Neural progenitor cell (in vitro differentiated cells): ENCODE measurements around the gene TNRC18. TPM values are rescaled to one million over a fixed set of nuclear protein-coding genes. Genes with fewer than 3 reads are reported as not detected.

Experiments used
- DNase-seq: peaks from one replicate; pipeline ENCODE4 v3.0.0-alpha.2; 2016; ENCODE audit warnings: low spot score
- H2AFZ ChIP-seq: fragments of 200-600 bp; sonication (generic); replicated peaks from 2 replicates; pipeline ENCODE4 v1.6.1; 2016; ENCODE audit warnings: antibody characterized with exemption
- H3F3A ChIP-seq: fragments of 200-600 bp; sonication (generic); 2 replicates; pipeline ENCODE4 v1.6.1; 2016; ENCODE audit warnings: antibody characterized with exemption, low read depth
- H3K27ac ChIP-seq: fragments of 200-600 bp; sonication (generic); 2 replicates; pipeline ENCODE4 v1.5.1; 2016; ENCODE audit warnings: mild to moderate bottlenecking
- H3K27me3 ChIP-seq: fragments of 200-600 bp; sonication (generic); 2 replicates; pipeline ENCODE4 v1.6.1; 2016; ENCODE audit warnings: mild to moderate bottlenecking, moderate library complexity
- H3K36me3 ChIP-seq: fragments of 200-600 bp; sonication (generic); 2 replicates; pipeline ENCODE4 v1.5.1; 2016
- H3K4me1 ChIP-seq: fragments of 200-600 bp; sonication (generic); 2 replicates; pipeline ENCODE4 v1.6.1; 2016; ENCODE audit warnings: mixed run types
- H3K4me2 ChIP-seq: fragments of 200-600 bp; sonication (generic); 2 replicates; pipeline ENCODE4 v1.6.1; 2016
- H3K4me3 ChIP-seq: fragments of 200-600 bp; sonication (generic); 2 replicates; pipeline ENCODE4 v1.5.1; 2016
- H3K79me2 ChIP-seq: fragments of 200-600 bp; sonication (generic); 2 replicates; pipeline ENCODE4 v1.6.1; 2016; ENCODE audit warnings: low read depth
- H3K9ac ChIP-seq: fragments of 200-600 bp; sonication (generic); 2 replicates; pipeline ENCODE4 v1.6.1; 2016
- H3K9me3 ChIP-seq: fragments of 200-600 bp; sonication (generic); 2 replicates; pipeline ENCODE4 v1.5.1; 2016; ENCODE audit warnings: low read depth
- H4K20me1 ChIP-seq: fragments of 200-600 bp; sonication (generic); 2 replicates; pipeline ENCODE4 v1.6.1; 2016; ENCODE audit warnings: low read depth
- H3K27ac Mint-ChIP-seq: 3 replicates; pipeline ENCODE4 v1.8.0; 2021; ENCODE audit warnings: mixed read lengths
- H3K27me3 Mint-ChIP-seq: 2 replicates; pipeline ENCODE4 v1.8.0; 2022; ENCODE audit warnings: low read depth, mild to moderate bottlenecking, inconsistent platforms, moderate library complexity, mixed read lengths; ENCODE audit not compliant: insufficient read depth
- H3K36me3 Mint-ChIP-seq: 3 replicates; pipeline ENCODE4 v1.8.0; 2021; ENCODE audit warnings: mixed read lengths
- H3K4me1 Mint-ChIP-seq: 3 replicates; pipeline ENCODE4 v1.8.0; 2021; ENCODE audit warnings: mixed read lengths
- H3K4me3 Mint-ChIP-seq: 3 replicates; pipeline ENCODE4 v1.8.0; 2021; ENCODE audit warnings: mild to moderate bottlenecking, moderate library complexity, mixed read lengths
- H3K9me3 Mint-ChIP-seq: 3 replicates; pipeline ENCODE4 v1.8.0; 2020; ENCODE audit warnings: mixed read lengths
- CTCF ChIP-seq: fragments of 200-600 bp; sonication (generic); IDR thresholded peaks from 2 replicates; pipeline ENCODE4 v1.5.1; 2017; ENCODE audit warnings: antibody characterized with exemption, mild to moderate bottlenecking
- EZH2 ChIP-seq: fragments of 200-600 bp; sonication (generic); IDR thresholded peaks from 2 replicates; pipeline ENCODE4 v1.6.1; 2017; ENCODE audit warnings: antibody characterized with exemption, mild to moderate bottlenecking, moderate library complexity
- EZH2phosphoT487 ChIP-seq: fragments of 200-600 bp; sonication (generic); IDR thresholded peaks from 2 replicates; pipeline ENCODE4 v1.6.1; 2017; ENCODE audit warnings: antibody characterized with exemption
- total RNA-seq: library from RNA; depleted of rRNA; stranded (reverse); fragments of >200 nt; gene quantifications from 2 replicates; pipeline ENCODE4 v1.2.3, GENCODE V29; 2015; ENCODE audit warnings: low replicate concordance

The TNRC18 gene
- total RNA-seq, 1 donor from 2014 or later, result 16.1 TPM

GRCh38 chr7:5334671-5335070, 89.0 kb downstream of the TNRC18 start:
- Histone ChIP-seq H3K36me3 (peaks cover 4% of the 10 kb centered on the region), H3K27me3 (no peaks in the 10 kb centered on the region), H3K9me3 (no peaks in the 10 kb centered on the region), H3K4me3 (no peak overlapping the region), H3K4me1 (no peaks in the 10 kb centered on the region), H3K79me2 (no peaks in the 10 kb centered on the region), H3K27ac (no peak overlapping the region), H3K4me2 (no peak overlapping the region), H2AFZ (no peak overlapping the region), H3K9ac (no peak overlapping the region), H4K20me1 (peaks cover 4% of the 10 kb centered on the region), H3F3A (no peaks in the 10 kb centered on the region)
- Mint-ChIP-seq H3K27ac (no peak overlapping the region), H3K4me1 (no peaks in the 10 kb centered on the region), H3K36me3 (peaks cover 48% of the 10 kb centered on the region), H3K27me3 (peaks cover 5% of the 10 kb centered on the region), H3K9me3 (peaks cover 17% of the 10 kb centered on the region), H3K4me3 (no peak overlapping the region)
- no peak for TF ChIP-seq CTCF
- TF ChIP-seq EZH2phosphoT487, result no peak
- no peak for TF ChIP-seq EZH2
- no peak for DNase-seq

GRCh38 chr7:5333121-5334045, 90.3 kb downstream of the TNRC18 start:
- Mint-ChIP-seq H3K27me3 (peaks cover 8% of the 10 kb centered on the region), H3K9me3 (peaks cover 17% of the 10 kb centered on the region), H3K36me3 (peaks cover 43% of the 10 kb centered on the region), H3K4me3 (no peak overlapping the region), H3K27ac (peak overlapping the region; percentile 19), H3K4me1 (no peaks in the 10 kb centered on the region)
- DNase-seq, result no peak
- Histone ChIP-seq H3K4me1 (no peaks in the 10 kb centered on the region), H3K9ac (no peak overlapping the region), H3K4me2 (no peak overlapping the region), H3K4me3 (no peak overlapping the region), H3K27ac (no peak overlapping the region), H3K9me3 (no peaks in the 10 kb centered on the region), H3F3A (no peaks in the 10 kb centered on the region), H3K36me3 (peaks cover 4% of the 10 kb centered on the region), H2AFZ (no peak overlapping the region), H3K27me3 (no peaks in the 10 kb centered on the region), H3K79me2 (no peaks in the 10 kb centered on the region), H4K20me1 (peaks cover 4% of the 10 kb centered on the region)
- TF ChIP-seq EZH2 (no peak), EZH2phosphoT487 (no peak), CTCF (no peak)

DNA sequence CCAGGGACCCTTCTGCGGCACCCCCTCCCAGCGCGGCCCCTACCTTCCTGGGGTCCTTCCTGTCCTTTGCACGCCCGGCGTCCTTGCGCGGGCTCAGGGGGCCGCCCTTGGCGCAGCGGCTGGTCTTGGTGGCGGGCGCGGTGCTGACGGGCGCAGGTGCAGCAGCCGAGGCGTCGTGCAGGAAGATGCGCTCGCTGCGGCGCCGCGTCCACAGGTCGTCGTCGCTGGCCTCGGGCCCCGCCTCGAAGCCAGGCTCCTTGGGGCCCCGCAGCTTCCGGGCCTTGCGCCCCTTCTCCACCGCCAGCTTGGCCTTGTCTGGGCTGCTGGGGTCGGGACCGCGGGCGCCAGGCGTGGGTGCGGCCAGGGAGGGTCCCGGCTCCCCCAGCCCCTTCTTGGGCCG, 91.1 kb downstream of the TNRC18 start:
- H3K27me3 ChIP-seq, result no peaks in the 10 kb centered on the region
- Mint-ChIP-seq H3K4me3 (no peak overlapping the region), H3K36me3 (peaks cover 38% of the 10 kb centered on the region), H3K4me1 (no peaks in the 10 kb centered on the region), H3K27me3 (peaks cover 8% of the 10 kb centered on the region), H3K9me3 (peaks cover 14% of the 10 kb centered on the region), H3K27ac (no peak overlapping the region)
- H3K27ac ChIP-seq, result no peak overlapping the region
- TF ChIP-seq EZH2 (no peak), EZH2phosphoT487 (no peak), CTCF (no peak)
- H3K4me1 ChIP-seq, result no peaks in the 10 kb centered on the region
- H3K36me3 ChIP-seq, result peaks cover 4% of the 10 kb centered on the region
- H4K20me1 ChIP-seq, result peaks cover 4% of the 10 kb centered on the region
- no peak overlapping the region for H2AFZ ChIP-seq
- no peak overlapping the region for H3K4me3 ChIP-seq
- H3K9me3 ChIP-seq, result no peaks in the 10 kb centered on the region
- no peak overlapping the region for H3K4me2 ChIP-seq
- H3K79me2 ChIP-seq, result no peaks in the 10 kb centered on the region
- no peak for DNase-seq
- no peak overlapping the region for H3K9ac ChIP-seq
- H3F3A ChIP-seq, result no peaks in the 10 kb centered on the region
